Measurements from ENCODE around the gene CDKL5. TPM values are rescaled to one million over a fixed set of nuclear protein-coding genes. Genes with fewer than 3 reads are reported as not detected.
A peak's percentile ranks its signal among the peaks of the same experiment; 100 is the strongest.

CDKL5 gene
- total and polyA plus RNA-seq, 12 donors = 0.40 to 13.8 (median 7.4) TPM

- H3K27ac ChIP-seq = no peak overlapping the region
- no peak overlapping the region for H3K4me3 ChIP-seq
- no peak for TF ChIP-seq POLR2A (IDR thresholded peaks at IDR 0.05)
- peak; percentile 68 to 88 (median 78) for TF ChIP-seq CTCF (IDR thresholded peaks at IDR 0.05)
- peaks cover 5% of the 10 kb centered on the region for H3K27me3 ChIP-seq
- WGBS, 4 donors = 15 to 25% (median 20%) methylated on average over 9 of the region's 9 CpGs
- no peaks in the 10 kb centered on the region for H3K36me3 ChIP-seq (replicated peaks in 1 of 2)
- H3K9me3 ChIP-seq (replicated peaks in 1 of 3) = no peaks in the 10 kb centered on the region
- DNase-seq = peak; percentile 41 to 86 (median 71)
- no peaks in the 10 kb centered on the region for H3K4me1 ChIP-seq (replicated peaks in 1 of 2)
- intact Hi-C loops (cut with DNase I) = loop anchor here in 1 of 2 donors (10.0 kb wide), 2 partner anchors 504 to 944 kb away; no protein-coding TSS in a partner anchor
Measured at GRCh38 chrX:18390941-18391538, 34.4 kb upstream of the CDKL5 start.

GRCh38 chrX:18394477-18394876, 30.9 kb upstream of the CDKL5 start:
- DNase-seq = no peak
- TF ChIP-seq POLR2A (IDR thresholded peaks at IDR 0.05) (no peak), CTCF (IDR thresholded peaks at IDR 0.05) (no peak)
- Histone ChIP-seq H3K27me3 (peaks cover 5% of the 10 kb centered on the region), H3K36me3 (replicated peaks in 1 of 2) (no peaks in the 10 kb centered on the region), H3K4me3 (no peak overlapping the region), H3K27ac (no peak overlapping the region), H3K4me1 (replicated peaks in 1 of 2) (no peaks in the 10 kb centered on the region), H3K9me3 (replicated peaks in 1 of 3) (no peaks in the 10 kb centered on the region)
- intact Hi-C loops (cut with DNase I) = loop anchor here in 1 of 2 donors (10.0 kb wide), 2 partner anchors 500 to 940 kb away; no protein-coding TSS in a partner anchor
- WGBS, 4 donors = 70 to 83% (median 79%) methylated on average over 10 to 11 of the region's 11 CpGs

GRCh38 chrX:18401848-18402213, 23.6 kb upstream of the CDKL5 start:
- no peak overlapping the region for H3K27ac ChIP-seq
- no peaks in the 10 kb centered on the region for H3K36me3 ChIP-seq (replicated peaks in 1 of 2)
- no peaks in the 10 kb centered on the region for H3K4me1 ChIP-seq (replicated peaks in 1 of 2)
- H3K4me3 ChIP-seq = no peak overlapping the region
- no peak for TF ChIP-seq POLR2A (IDR thresholded peaks at IDR 0.05)
- TF ChIP-seq CTCF (IDR thresholded peaks at IDR 0.05) = no peak
- H3K9me3 ChIP-seq (replicated peaks in 1 of 3) = no peaks in the 10 kb centered on the region
- H3K27me3 ChIP-seq = no peaks in the 10 kb centered on the region
- intact Hi-C loops (cut with DNase I) = loop anchor here in 1 of 2 donors (5.0 kb wide), 1 partner anchor 505 kb away; no protein-coding TSS in a partner anchor
- no peak for DNase-seq
- WGBS, 4 donors = 55 to 63% (median 56%) methylated on average over 1 to 4 of the region's 4 CpGs

DNA sequence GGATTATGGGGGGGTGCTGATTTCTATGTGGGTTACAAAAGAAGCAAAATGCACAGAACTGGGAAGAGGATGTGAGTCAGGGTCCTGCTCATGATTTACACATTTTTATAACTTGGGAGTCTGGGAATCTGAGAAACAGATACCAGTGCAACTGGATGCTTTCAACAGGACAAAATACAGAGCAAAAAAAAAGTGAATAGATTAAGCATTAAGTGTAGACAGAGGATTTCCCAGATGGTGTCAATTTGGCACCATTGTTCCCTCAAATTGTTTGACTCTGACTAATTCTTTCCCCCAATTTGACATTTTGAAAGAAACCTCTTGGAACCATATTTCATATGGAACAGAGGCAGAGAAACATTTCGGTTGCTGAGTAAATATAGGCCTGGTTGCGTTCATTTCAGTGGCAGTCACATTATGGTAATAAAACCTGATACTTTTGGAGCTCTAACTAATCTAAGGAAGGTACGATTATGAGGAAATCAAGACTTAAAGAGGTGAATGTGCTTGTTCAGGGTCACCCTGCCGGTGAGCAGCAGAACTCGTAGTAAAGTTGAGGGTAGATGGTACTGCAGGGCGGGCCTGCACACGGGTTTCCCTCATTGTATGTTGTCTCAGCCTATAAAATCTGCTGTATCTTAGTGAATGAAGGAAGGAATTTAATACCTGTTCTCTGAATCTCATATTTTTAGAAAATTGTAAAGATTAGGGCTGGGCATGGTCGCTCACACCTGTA, 18.7 kb upstream of the CDKL5 start:
- no peak overlapping the region for H3K4me3 ChIP-seq
- TF ChIP-seq CTCF (IDR thresholded peaks at IDR 0.05) (no peak), POLR2A (IDR thresholded peaks at IDR 0.05) (no peak)
- intact Hi-C loops (cut with DNase I) = no loop called here
- 79 to 90% (median 80%) methylated on average over 8 of the region's 8 CpGs for WGBS, 4 donors
- H3K4me1 ChIP-seq (replicated peaks in 1 of 2) = no peaks in the 10 kb centered on the region
- H3K36me3 ChIP-seq (replicated peaks in 1 of 2) = no peaks in the 10 kb centered on the region
- no peaks in the 10 kb centered on the region for H3K27me3 ChIP-seq
- H3K9me3 ChIP-seq (replicated peaks in 1 of 3) = no peaks in the 10 kb centered on the region
- no peak overlapping the region for H3K27ac ChIP-seq
- DNase-seq = no peak

Data from adrenal gland (tissue), 12 donors.